ENCODE measurements around the gene FBXL19. TPM values are rescaled to one million over a fixed set of nuclear protein-coding genes. Genes with fewer than 3 reads are reported as not detected.

FBXL19 gene
- total and polyA plus RNA-seq, 2 of the 13 experiments (the other 11 are each of a cell fraction or from before 2014, with no cell fraction given), result 6.0 to 13.7 TPM

- no peaks in the 10 kb centered on the region for H3K79me2 ChIP-seq (ENCODE audit: insufficient read depth, low read length)
- peaks cover 17% of the 10 kb centered on the region for H3K4me1 ChIP-seq (ENCODE audit: insufficient read depth, low read length)
- H3K9me3 ChIP-seq (ENCODE audit: low read length), result no peaks in the 10 kb centered on the region
- in situ Hi-C loops (cut with HindIII; ENCODE audit: extremely low pct_ligation_motif_present, low pct_unique_long_range_greater_than_20kb), result no loop called here
- ATAC-seq, result peak; percentile 7; the same call in 2 of the 3 replicates
- ChIA-PET CTCF (ENCODE audit: low intra/inter-chr PET ratio, low total read pairs) (interaction anchor here (0.8 kb wide), 1 partner anchor 11 kb away, joined by 4 read pairs; no protein-coding TSS in a partner anchor), POLR2A (interaction anchor here (0.7 to 2.4 kb wide), 21 partner anchors 7 to 332 kb away, joined by 3 to 20 read pairs (median 4); partner anchors contain the start of genes FBXL19, HSD3B7, KAT8 and ZNF629)
- no peaks in the 10 kb centered on the region for H3K27me3 ChIP-seq (ENCODE audit: control insufficient read depth in 1 of 2, insufficient read depth in 2 of 2, low read length in 2 of 2)
- H3K36me3 ChIP-seq (replicated peaks in 1 of 2; ENCODE audit: control insufficient read depth in 1 of 2, insufficient read depth in 2 of 2, low read length in 2 of 2), result peaks cover 10 to 24% of the 10 kb centered on the region in 2 experiments; a peak in 4 of 5 replicates
- FAIRE-seq, result no peak
- WGBS (ENCODE audit: low lambda C conversion rate), result 41% methylated on average over 4 of the region's 4 CpGs
- H3K4me3 ChIP-seq (replicated peaks in 1 of 3; ENCODE audit: insufficient read depth in 1 of 3, low read depth in 2 of 3, low read length in 3 of 3), result peak overlapping the region in 2 of 3 experiments; percentile 32 to 54; a peak in 2 of 6 replicates
- peak overlapping the region; percentile 37 for H3K27ac ChIP-seq (ENCODE audit: extremely low read length, insufficient read depth, low read length)
- intact Hi-C loops (cut with micrococcal nuclease; ENCODE audit: unreplicated experiment), result no loop called here
- H2AFZ ChIP-seq (ENCODE audit: low read length), result no peak overlapping the region
- H4K20me1 ChIP-seq (ENCODE audit: insufficient read depth, low read length), result no peaks in the 10 kb centered on the region
- no TSS peak for BruUV-seq (replicated peaks)
- H3K4me2 ChIP-seq (ENCODE audit: low read depth, low read length), result peak overlapping the region; percentile 62
- no peak for DNase-seq (ENCODE audit: low spot score)
- peak overlapping the region; percentile 48; the same call in 1 of the 2 replicates for H3K9ac ChIP-seq (ENCODE audit: insufficient read depth, low read depth, low read length)
- TF ChIP-seq ZFP36 (IDR thresholded peaks at IDR 0.05; ENCODE audit: borderline replicate concordance, low read depth, low read length, partially characterized antibody) (no peak), ZNF432 (CRISPR knock-in tag; IDR thresholded peaks at IDR 0.05; ENCODE audit: borderline replicate concordance) (no peak), ZNF629 (CRISPR knock-in tag; conservative IDR thresholded peaks at IDR 0.05) (peak; percentile 89), ZNF674 (CRISPR knock-in tag; IDR thresholded peaks at IDR 0.05; ENCODE audit: low read depth) (no peak), ARHGAP35 (CRISPR knock-in tag; IDR thresholded peaks at IDR 0.05; ENCODE audit: borderline replicate concordance) (0 out of 2 replicates have a peak, but pooled peaks have one; percentile 3), ZNF501 (CRISPR knock-in tag; IDR thresholded peaks at IDR 0.05) (peak; percentile 13; the same call in 1 of the 2 replicates), ZNF841 (CRISPR knock-in tag; IDR thresholded peaks at IDR 0.05; ENCODE audit: borderline replicate concordance) (no peak), E2F5 (CRISPR knock-in tag; conservative IDR thresholded peaks at IDR 0.05) (no peak), ZNF615 (CRISPR knock-in tag; IDR thresholded peaks at IDR 0.05; ENCODE audit: borderline replicate concordance) (no peak), ZNF101 (CRISPR knock-in tag; IDR thresholded peaks at IDR 0.05; ENCODE audit: borderline replicate concordance, low read depth) (no peak), BHLHE40 (IDR thresholded peaks at IDR 0.05; ENCODE audit: low read length) (no peak), DMAP1 (CRISPR knock-in tag; IDR thresholded peaks at IDR 0.05) (no peak), ZNF660 (CRISPR knock-in tag; IDR thresholded peaks at IDR 0.05; ENCODE audit: borderline replicate concordance, low read depth) (no peak), ZNF589 (CRISPR knock-in tag; conservative IDR thresholded peaks at IDR 0.05) (0 out of 2 replicates have a peak, but pooled peaks have one; percentile 15), AKAP8 (CRISPR knock-in tag; IDR thresholded peaks at IDR 0.05) (0 out of 2 replicates have a peak, but pooled peaks have one; percentile 17)
- TF ChIP-seq, protein P1, sequence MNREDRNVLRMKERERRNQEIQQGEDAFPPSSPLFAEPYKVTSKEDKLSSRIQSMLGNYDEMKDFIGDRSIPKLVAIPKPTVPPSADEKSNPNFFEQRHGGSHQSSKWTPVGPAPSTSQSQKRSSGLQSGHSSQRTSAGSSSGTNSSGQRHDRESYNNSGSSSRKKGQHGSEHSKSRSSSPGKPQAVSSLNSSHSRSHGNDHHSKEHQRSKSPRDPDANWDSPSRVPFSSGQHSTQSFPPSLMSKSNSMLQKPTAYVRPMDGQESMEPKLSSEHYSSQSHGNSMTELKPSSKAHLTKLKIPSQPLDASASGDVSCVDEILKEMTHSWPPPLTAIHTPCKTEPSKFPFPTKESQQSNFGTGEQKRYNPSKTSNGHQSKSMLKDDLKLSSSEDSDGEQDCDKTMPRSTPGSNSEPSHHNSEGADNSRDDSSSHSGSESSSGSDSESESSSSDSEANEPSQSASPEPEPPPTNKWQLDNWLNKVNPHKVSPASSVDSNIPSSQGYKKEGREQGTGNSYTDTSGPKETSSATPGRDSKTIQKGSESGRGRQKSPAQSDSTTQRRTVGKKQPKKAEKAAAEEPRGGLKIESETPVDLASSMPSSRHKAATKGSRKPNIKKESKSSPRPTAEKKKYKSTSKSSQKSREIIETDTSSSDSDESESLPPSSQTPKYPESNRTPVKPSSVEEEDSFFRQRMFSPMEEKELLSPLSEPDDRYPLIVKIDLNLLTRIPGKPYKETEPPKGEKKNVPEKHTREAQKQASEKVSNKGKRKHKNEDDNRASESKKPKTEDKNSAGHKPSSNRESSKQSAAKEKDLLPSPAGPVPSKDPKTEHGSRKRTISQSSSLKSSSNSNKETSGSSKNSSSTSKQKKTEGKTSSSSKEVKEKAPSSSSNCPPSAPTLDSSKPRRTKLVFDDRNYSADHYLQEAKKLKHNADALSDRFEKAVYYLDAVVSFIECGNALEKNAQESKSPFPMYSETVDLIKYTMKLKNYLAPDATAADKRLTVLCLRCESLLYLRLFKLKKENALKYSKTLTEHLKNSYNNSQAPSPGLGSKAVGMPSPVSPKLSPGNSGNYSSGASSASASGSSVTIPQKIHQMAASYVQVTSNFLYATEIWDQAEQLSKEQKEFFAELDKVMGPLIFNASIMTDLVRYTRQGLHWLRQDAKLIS (CRISPR knock-in tag; IDR thresholded peaks at IDR 0.05), result no peak
- TF ChIP-seq, protein P2, sequence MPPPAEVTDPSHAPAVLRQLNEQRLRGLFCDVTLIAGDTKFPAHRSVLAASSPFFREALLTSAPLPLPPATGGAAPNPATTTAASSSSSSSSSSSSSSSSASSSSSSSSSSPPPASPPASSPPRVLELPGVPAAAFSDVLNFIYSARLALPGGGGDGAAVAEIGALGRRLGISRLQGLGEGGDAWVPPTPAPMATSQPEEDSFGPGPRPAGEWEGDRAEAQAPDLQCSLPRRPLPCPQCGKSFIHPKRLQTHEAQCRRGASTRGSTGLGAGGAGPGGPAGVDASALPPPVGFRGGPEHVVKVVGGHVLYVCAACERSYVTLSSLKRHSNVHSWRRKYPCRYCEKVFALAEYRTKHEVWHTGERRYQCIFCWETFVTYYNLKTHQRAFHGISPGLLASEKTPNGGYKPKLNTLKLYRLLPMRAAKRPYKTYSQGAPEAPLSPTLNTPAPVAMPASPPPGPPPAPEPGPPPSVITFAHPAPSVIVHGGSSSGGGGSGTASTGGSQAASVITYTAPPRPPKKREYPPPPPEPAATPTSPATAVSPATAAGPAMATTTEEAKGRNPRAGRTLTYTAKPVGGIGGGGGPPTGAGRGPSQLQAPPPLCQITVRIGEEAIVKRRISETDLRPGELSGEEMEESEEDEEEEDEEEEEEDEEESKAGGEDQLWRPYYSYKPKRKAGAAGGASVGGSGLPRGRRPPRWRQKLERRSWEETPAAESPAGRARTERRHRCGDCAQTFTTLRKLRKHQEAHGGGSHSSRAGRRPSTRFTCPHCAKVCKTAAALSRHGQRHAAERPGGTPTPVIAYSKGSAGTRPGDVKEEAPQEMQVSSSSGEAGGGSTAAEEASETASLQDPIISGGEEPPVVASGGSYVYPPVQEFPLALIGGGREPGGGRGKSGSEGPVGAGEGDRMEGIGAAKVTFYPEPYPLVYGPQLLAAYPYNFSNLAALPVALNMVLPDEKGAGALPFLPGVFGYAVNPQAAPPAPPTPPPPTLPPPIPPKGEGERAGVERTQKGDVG (CRISPR knock-in tag; IDR thresholded peaks at IDR 0.05; ENCODE audit: borderline replicate concordance), result no peak
Observed at GRCh38 chr16:30942426-30942806, 19.0 kb downstream of the FBXL19 start.

Data from HepG2 (cell line).